Keratinocyte (primary cell): ENCODE results near the gene PRKCE. TPM values are rescaled to one million over a fixed set of nuclear protein-coding genes. Genes with fewer than 3 reads are reported as not detected.

ENCODE experiments used
- DNase-seq: peaks from one replicate; pipeline ENCODE4 v3.0.0-alpha.2; 2011; ENCODE audit warnings: low read depth, missing footprints, low spot score
- FAIRE-seq: peaks from 2 replicates; lab custom pipeline; 2011; peaks lifted over from hg19 to GRCh38; lab: Jason Lieb, UNC
- H2AFZ ChIP-seq: 2 replicates; pipeline ENCODE4 v1.6.0; 2012; ENCODE audit warnings: low read length, control low read depth, inconsistent platforms; ENCODE audit not compliant: control insufficient read depth
- H3K27ac ChIP-seq: 2 replicates; pipeline ENCODE4 v1.5.1; 2011; ENCODE audit warnings: low read length; ENCODE audit not compliant: control insufficient read depth, insufficient read depth
- H3K27me3 ChIP-seq: 3 replicates; pipeline ENCODE4 v1.6.0; 2011; ENCODE audit warnings: low read length; ENCODE audit not compliant: control insufficient read depth, insufficient read depth; ENCODE audit errors: extremely low read depth
- H3K36me3 ChIP-seq, 2 experiments: 2 replicates in 1 of 2; 3 replicates in 1 of 2; pipeline ENCODE4 v1.5.1; 2011; ENCODE audit warnings: low read length in 2 of 2, mild to moderate bottlenecking in 1 of 2; ENCODE audit not compliant: control insufficient read depth in 2 of 2, insufficient read depth in 2 of 2; ENCODE audit errors: extremely low read depth in 1 of 2
- H3K4me1 ChIP-seq: 3 replicates; pipeline ENCODE4 v1.5.1; 2011; ENCODE audit warnings: low read length; ENCODE audit not compliant: control insufficient read depth, insufficient read depth; ENCODE audit errors: extremely low read depth
- H3K4me2 ChIP-seq: 3 replicates; pipeline ENCODE4 v1.6.0; 2011; ENCODE audit warnings: low read depth, low read length; ENCODE audit not compliant: control insufficient read depth, insufficient read depth; ENCODE audit errors: extremely low read depth
- H3K4me3 ChIP-seq, 3 experiments: fragments of 200-600 bp in 1 of 3; sonication (generic) in 1 of 3; 2 replicates in 2 of 3; 3 replicates in 1 of 3; pipeline ENCODE4 v1.5.1; 2011 to 2016; ENCODE audit warnings: low read length in 3 of 3, mild to moderate bottlenecking in 3 of 3, control low read depth in 2 of 3, inconsistent platforms in 1 of 3, low read depth in 1 of 3, mixed read lengths in 1 of 3, mixed run types in 1 of 3, moderate library complexity in 1 of 3; ENCODE audit not compliant: control insufficient read depth in 2 of 3, insufficient read depth in 2 of 3; ENCODE audit errors: extremely low read depth in 1 of 3
- H3K79me2 ChIP-seq: 2 replicates; pipeline ENCODE4 v1.6.0; 2012; ENCODE audit warnings: low read length; ENCODE audit not compliant: control insufficient read depth, insufficient read depth
- H3K9ac ChIP-seq: 3 replicates; pipeline ENCODE4 v1.6.0; 2011; ENCODE audit warnings: low read length; ENCODE audit not compliant: control insufficient read depth, insufficient read depth; ENCODE audit errors: extremely low read depth
- H3K9me1 ChIP-seq: 3 replicates; pipeline ENCODE4 v1.6.0; 2011; ENCODE audit warnings: low read length; ENCODE audit not compliant: control insufficient read depth, insufficient read depth; ENCODE audit errors: extremely low read depth
- H3K9me3 ChIP-seq: 2 replicates; pipeline ENCODE4 v1.5.1; 2012; ENCODE audit warnings: low read depth, low read length; ENCODE audit not compliant: control insufficient read depth
- H4K20me1 ChIP-seq: 3 replicates; pipeline ENCODE4 v1.6.0; 2011; ENCODE audit warnings: low read length; ENCODE audit not compliant: control insufficient read depth, insufficient read depth; ENCODE audit errors: extremely low read depth
- EZH2 ChIP-seq: IDR thresholded peaks from one replicate; pipeline ENCODE4 v1.6.1; 2012; ENCODE audit warnings: inconsistent platforms, mild to moderate bottlenecking, low read length, moderate library complexity
- dilution Hi-C: fragments of 300-500 bp; cut with MboI; formaldehyde crosslinking; loops from one replicate; pipeline ENCODE4 v1.7.0; 2020; ENCODE audit warnings: low sequenced_read_pairs; ENCODE audit not compliant: extremely low pct_ligation_motif_present
- polyA plus RNA-seq, 5 experiments: library from polyadenylated mRNA; depleted of rRNA in 3 of 5; stranded (reverse) in 3 of 5; stranded (forward) in 1 of 5; unstranded in 1 of 5; fragments of >200 nt; gene quantifications; 1 replicate in 1 of 5; 2 replicates in 3 of 5; 3 replicates in 1 of 5; pipeline versions ENCODE4 v1.2.1 to v1.2.3, GENCODE V29; 2011 to 2012; ENCODE audit warnings: missing spikeins in 2 of 5, low read depth in 1 of 5, low replicate concordance in 1 of 5
- TF ChIP-seq, protein P1 (sequence below), 3 experiments: IDR thresholded peaks in 1 of 3; conservative IDR thresholded peaks in 1 of 3; optimal IDR thresholded peaks in 1 of 3; 2 replicates in 2 of 3; 3 replicates in 1 of 3; pipeline versions ENCODE3 to v1.5.1; 2011; ENCODE audit warnings: low read length in 3 of 3, mild to moderate bottlenecking in 3 of 3, moderate library complexity in 2 of 3, control low read depth in 1 of 3, inconsistent platforms in 1 of 3; ENCODE audit not compliant: insufficient read depth in 2 of 3; ENCODE audit errors: extremely low read depth in 1 of 3

PRKCE gene
- polyA plus RNA-seq, 1 donor (not counting 4 experiments of a cell fraction or from before 2014, with no cell fraction given) = 2.0 TPM

DNA sequence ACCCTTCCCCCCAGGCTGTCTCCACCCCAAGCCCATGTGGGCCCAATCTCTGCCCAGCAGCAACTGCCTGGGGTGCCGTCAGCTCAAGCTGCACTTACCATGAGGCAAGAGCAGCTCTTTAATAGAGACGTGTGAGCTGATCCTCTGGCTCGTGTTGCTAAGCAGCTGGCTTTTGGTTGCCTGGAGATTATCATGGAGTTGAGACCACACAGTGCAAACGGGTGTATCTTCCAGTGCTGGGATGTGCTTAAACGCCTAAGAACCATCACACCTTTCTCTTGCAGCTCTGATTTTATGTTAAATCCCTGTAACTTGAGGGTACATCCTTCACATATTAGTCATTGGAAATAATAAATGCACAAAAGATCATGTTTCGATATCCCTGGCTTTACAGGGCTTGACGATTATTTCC is 271.1 kb downstream of the PRKCE start:
- dilution Hi-C loops = no loop called here
- no peak overlapping the region for H3K4me3 ChIP-seq
- H2AFZ ChIP-seq = no peak overlapping the region
- TF ChIP-seq, protein P1, sequence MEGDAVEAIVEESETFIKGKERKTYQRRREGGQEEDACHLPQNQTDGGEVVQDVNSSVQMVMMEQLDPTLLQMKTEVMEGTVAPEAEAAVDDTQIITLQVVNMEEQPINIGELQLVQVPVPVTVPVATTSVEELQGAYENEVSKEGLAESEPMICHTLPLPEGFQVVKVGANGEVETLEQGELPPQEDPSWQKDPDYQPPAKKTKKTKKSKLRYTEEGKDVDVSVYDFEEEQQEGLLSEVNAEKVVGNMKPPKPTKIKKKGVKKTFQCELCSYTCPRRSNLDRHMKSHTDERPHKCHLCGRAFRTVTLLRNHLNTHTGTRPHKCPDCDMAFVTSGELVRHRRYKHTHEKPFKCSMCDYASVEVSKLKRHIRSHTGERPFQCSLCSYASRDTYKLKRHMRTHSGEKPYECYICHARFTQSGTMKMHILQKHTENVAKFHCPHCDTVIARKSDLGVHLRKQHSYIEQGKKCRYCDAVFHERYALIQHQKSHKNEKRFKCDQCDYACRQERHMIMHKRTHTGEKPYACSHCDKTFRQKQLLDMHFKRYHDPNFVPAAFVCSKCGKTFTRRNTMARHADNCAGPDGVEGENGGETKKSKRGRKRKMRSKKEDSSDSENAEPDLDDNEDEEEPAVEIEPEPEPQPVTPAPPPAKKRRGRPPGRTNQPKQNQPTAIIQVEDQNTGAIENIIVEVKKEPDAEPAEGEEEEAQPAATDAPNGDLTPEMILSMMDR (optimal IDR thresholded peaks at IDR 0.05 in 1 of 3, IDR thresholded peaks at IDR 0.05 in 1 of 3, conservative IDR thresholded peaks at IDR 0.05 in 1 of 3; ENCODE audit: extremely low read depth in 1 of 3, insufficient read depth in 2 of 3, low read length in 3 of 3) = no peak
- TF ChIP-seq EZH2 = no peak
- no peak for FAIRE-seq
- no peaks in the 10 kb centered on the region for H3K79me2 ChIP-seq
- H3K4me1 ChIP-seq = peaks cover 20% of the 10 kb centered on the region
- H3K27ac ChIP-seq = no peak overlapping the region
- H3K9me1 ChIP-seq = peaks cover 4% of the 10 kb centered on the region
- no peaks in the 10 kb centered on the region for H3K9me3 ChIP-seq
- no peaks in the 10 kb centered on the region for H4K20me1 ChIP-seq
- H3K36me3 ChIP-seq = no peaks in the 10 kb centered on the region
- DNase-seq = no peak
- no peak overlapping the region for H3K9ac ChIP-seq
- no peak overlapping the region for H3K4me2 ChIP-seq
- no peaks in the 10 kb centered on the region for H3K27me3 ChIP-seq

- FAIRE-seq = no peak
- H3K9ac ChIP-seq = no peak overlapping the region
- H3K27me3 ChIP-seq = no peaks in the 10 kb centered on the region
- no peak overlapping the region for H2AFZ ChIP-seq
- H3K4me2 ChIP-seq = no peak overlapping the region
- H3K27ac ChIP-seq = no peak overlapping the region
- no peaks in the 10 kb centered on the region for H4K20me1 ChIP-seq
- peaks cover 20% of the 10 kb centered on the region for H3K4me1 ChIP-seq
- peaks cover 4% of the 10 kb centered on the region for H3K9me1 ChIP-seq
- H3K4me3 ChIP-seq = no peak overlapping the region
- H3K79me2 ChIP-seq = no peaks in the 10 kb centered on the region
- DNase-seq = no peak
- TF ChIP-seq, protein P1 (optimal IDR thresholded peaks at IDR 0.05 in 1 of 3, IDR thresholded peaks at IDR 0.05 in 1 of 3, conservative IDR thresholded peaks at IDR 0.05 in 1 of 3; ENCODE audit: extremely low read depth in 1 of 3, insufficient read depth in 2 of 3, low read length in 3 of 3) = no peak
- no peak for TF ChIP-seq EZH2
- dilution Hi-C loops = no loop called here
- no peaks in the 10 kb centered on the region for H3K9me3 ChIP-seq
- H3K36me3 ChIP-seq = no peaks in the 10 kb centered on the region
Measured at GRCh38 chr2:45923701-45924100, 272.2 kb downstream of the PRKCE start.
